ENCODE results near the gene COLQ.

- TF ChIP-seq ZFX (IDR thresholded peaks at IDR 0.05) = no peak
- TF ChIP-seq CTCF (conservative IDR thresholded peaks at IDR 0.05) = no peak
These were observed 90.9 kb downstream of the COLQ start for GRCh38 chr3:15430624-15431023.
